ENCODE measurements around the gene TIMM23. TPM values are rescaled to one million over a fixed set of nuclear protein-coding genes. Genes with fewer than 3 reads are reported as not detected.

The TIMM23 gene
- total and polyA plus RNA-seq, 9 donors: 29.9 to 74.4 (median 35.1) TPM

DNA sequence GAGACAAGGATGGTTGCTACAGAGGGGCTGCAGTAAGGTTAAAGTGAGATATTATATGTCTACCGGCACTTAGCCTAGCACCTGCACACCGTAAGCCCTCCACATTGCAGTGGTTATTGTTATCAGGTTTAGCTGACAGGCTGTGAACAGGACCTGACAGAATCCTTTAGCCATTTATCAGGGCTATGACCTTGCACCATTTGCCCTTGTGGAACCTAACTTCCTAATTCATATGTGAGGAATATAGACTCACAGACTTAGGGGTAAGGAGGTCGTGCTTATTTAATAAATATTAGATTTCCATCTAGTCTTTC is 48.0 kb downstream of the TIMM23 start:
- Histone ChIP-seq H3K36me3 (no peaks in the 10 kb centered on the region), H3K27ac (no peak overlapping the region), H3K4me1 (ENCODE audit: insufficient read depth) (peaks cover 14% of the 10 kb centered on the region), H3K27me3 (no peaks in the 10 kb centered on the region), H3K9me3 (no peaks in the 10 kb centered on the region), H3K4me3 (no peak overlapping the region)
- no peak for TF ChIP-seq POLR2A (IDR thresholded peaks at IDR 0.05)
- TF ChIP-seq, protein P1, sequence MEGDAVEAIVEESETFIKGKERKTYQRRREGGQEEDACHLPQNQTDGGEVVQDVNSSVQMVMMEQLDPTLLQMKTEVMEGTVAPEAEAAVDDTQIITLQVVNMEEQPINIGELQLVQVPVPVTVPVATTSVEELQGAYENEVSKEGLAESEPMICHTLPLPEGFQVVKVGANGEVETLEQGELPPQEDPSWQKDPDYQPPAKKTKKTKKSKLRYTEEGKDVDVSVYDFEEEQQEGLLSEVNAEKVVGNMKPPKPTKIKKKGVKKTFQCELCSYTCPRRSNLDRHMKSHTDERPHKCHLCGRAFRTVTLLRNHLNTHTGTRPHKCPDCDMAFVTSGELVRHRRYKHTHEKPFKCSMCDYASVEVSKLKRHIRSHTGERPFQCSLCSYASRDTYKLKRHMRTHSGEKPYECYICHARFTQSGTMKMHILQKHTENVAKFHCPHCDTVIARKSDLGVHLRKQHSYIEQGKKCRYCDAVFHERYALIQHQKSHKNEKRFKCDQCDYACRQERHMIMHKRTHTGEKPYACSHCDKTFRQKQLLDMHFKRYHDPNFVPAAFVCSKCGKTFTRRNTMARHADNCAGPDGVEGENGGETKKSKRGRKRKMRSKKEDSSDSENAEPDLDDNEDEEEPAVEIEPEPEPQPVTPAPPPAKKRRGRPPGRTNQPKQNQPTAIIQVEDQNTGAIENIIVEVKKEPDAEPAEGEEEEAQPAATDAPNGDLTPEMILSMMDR (IDR thresholded peaks at IDR 0.05): no peak
- TF ChIP-seq EP300 (IDR thresholded peaks at IDR 0.05): no peak
- WGBS, 3 donors: 84 to 88% (median 86%) methylated on average over 3 of the region's 3 CpGs
- intact Hi-C loops (cut with DNase I): no loop called here
- no peak for DNase-seq

GRCh38 chr10:46022978-46023702 is 50.9 kb downstream of the TIMM23 start:
- Histone ChIP-seq H3K9me3 (no peaks in the 10 kb centered on the region), H3K4me1 (ENCODE audit: insufficient read depth) (peaks cover 20% of the 10 kb centered on the region), H3K27me3 (no peaks in the 10 kb centered on the region), H3K4me3 (peak overlapping the region; percentile 71), H3K36me3 (no peaks in the 10 kb centered on the region), H3K27ac (peak overlapping the region; percentile 35 to 58)
- 0 to 2% (median 1%) methylated on average over 43 to 49 of the region's 49 CpGs for WGBS, 3 donors
- peak; percentile 84 to 90 (median 86) for DNase-seq
- intact Hi-C loops (cut with DNase I): no loop called here
- TF ChIP-seq EP300 (IDR thresholded peaks at IDR 0.05) (no peak), POLR2A (IDR thresholded peaks at IDR 0.05) (no peak)
- TF ChIP-seq, protein P1 (IDR thresholded peaks at IDR 0.05): no peak

DNA sequence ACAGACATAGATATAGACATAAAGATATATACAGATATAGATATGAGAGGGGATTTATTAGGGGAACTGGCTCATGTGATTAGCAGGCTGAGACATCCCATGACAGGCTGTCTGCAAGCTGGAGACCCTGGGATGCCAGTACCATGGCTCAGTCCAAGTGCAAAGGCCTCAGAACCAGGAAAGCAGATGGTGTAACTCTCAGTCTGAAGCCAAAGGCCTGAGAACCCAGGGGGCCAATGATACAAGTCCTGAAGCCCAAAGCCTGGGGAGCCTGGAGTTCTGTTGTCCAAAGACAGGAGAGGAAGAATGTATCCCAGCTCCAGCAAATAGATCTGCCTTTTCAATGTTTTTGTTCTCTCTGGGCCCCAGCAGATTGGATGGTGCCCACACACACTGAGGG is 52.7 kb downstream of the TIMM23 start:
- peaks cover 20% of the 10 kb centered on the region for H3K4me1 ChIP-seq (ENCODE audit: insufficient read depth)
- DNase-seq: no peak
- H3K27me3 ChIP-seq: no peaks in the 10 kb centered on the region
- H3K4me3 ChIP-seq: no peak overlapping the region
- H3K9me3 ChIP-seq: no peaks in the 10 kb centered on the region
- intact Hi-C loops (cut with DNase I): loop anchor here in 1 of 4 donors (2.0 kb wide), 1 partner anchor 20 kb away; no protein-coding TSS in a partner anchor
- TF ChIP-seq EP300 (IDR thresholded peaks at IDR 0.05) (no peak), POLR2A (IDR thresholded peaks at IDR 0.05) (no peak)
- TF ChIP-seq, protein P1 (IDR thresholded peaks at IDR 0.05): no peak
- no peak overlapping the region for H3K27ac ChIP-seq
- H3K36me3 ChIP-seq: no peaks in the 10 kb centered on the region

- TF ChIP-seq, protein P1 (IDR thresholded peaks at IDR 0.05): no peak
- TF ChIP-seq EP300 (IDR thresholded peaks at IDR 0.05) (no peak), POLR2A (IDR thresholded peaks at IDR 0.05) (no peak)
- H3K27ac ChIP-seq: no peak overlapping the region
- peaks cover 16% of the 10 kb centered on the region for H3K4me1 ChIP-seq (ENCODE audit: insufficient read depth)
- H3K9me3 ChIP-seq: no peaks in the 10 kb centered on the region
- H3K4me3 ChIP-seq: no peak overlapping the region
- no peaks in the 10 kb centered on the region for H3K27me3 ChIP-seq
- DNase-seq: no peak
- 83 to 88% (median 84%) methylated on average over 2 of the region's 2 CpGs for WGBS, 3 donors
- no peaks in the 10 kb centered on the region for H3K36me3 ChIP-seq
- intact Hi-C loops (cut with DNase I): loop anchor here in 1 of 4 donors (2.0 kb wide), 1 partner anchor 21 kb away; no protein-coding TSS in a partner anchor
Measured at GRCh38 chr10:46025406-46025805, 53.1 kb downstream of the TIMM23 start.

All from ovary (tissue), 9 donors.